Measurements from ENCODE around the gene USB1.
"Not testable (repeated sequence)": the region's sequence is repeated elsewhere in the genome, so short reads cannot be mapped to it uniquely, and the experiment has no call there.

The USB1 gene

DNA sequence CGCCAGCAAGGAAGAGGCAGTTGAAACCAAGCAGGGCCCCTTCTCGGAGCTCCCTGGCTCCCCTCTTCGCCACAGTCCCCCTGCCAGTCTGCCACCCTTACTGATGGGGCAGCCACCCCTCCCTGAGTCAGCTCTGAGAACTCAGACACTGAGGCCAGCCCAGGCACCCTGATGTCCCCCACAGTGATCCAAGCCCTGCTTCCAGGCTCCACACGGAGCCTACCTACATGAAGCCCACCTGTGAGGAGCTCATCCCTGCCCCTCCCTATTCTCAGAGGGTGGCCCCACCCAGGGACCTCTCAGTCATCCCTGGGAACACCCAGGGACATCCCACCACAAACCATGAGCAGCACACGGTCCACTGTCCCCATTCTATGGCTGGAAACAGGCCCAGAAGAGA is 39.2 kb upstream of the USB1 start:
- Mint-ChIP-seq H3K36me3 (ENCODE audit: low read depth) (no peaks in the 10 kb centered on the region), H3K4me1 (ENCODE audit: low read depth) (no peaks in the 10 kb centered on the region), H3K9me3 (no peaks in the 10 kb centered on the region), H3K4me3 (no peak overlapping the region), H3K27me3 (ENCODE audit: low read depth) (no peaks in the 10 kb centered on the region), H3K27ac (no peak overlapping the region)

GRCh38 chr16:57962756-57963155 is 38.5 kb upstream of the USB1 start:
- Mint-ChIP-seq H3K36me3 (ENCODE audit: low read depth) (no peaks in the 10 kb centered on the region), H3K4me1 (ENCODE audit: low read depth) (no peaks in the 10 kb centered on the region), H3K27me3 (ENCODE audit: low read depth) (no peaks in the 10 kb centered on the region), H3K9me3 (no peaks in the 10 kb centered on the region), H3K4me3 (no peak overlapping the region), H3K27ac (no peak overlapping the region)

DNA sequence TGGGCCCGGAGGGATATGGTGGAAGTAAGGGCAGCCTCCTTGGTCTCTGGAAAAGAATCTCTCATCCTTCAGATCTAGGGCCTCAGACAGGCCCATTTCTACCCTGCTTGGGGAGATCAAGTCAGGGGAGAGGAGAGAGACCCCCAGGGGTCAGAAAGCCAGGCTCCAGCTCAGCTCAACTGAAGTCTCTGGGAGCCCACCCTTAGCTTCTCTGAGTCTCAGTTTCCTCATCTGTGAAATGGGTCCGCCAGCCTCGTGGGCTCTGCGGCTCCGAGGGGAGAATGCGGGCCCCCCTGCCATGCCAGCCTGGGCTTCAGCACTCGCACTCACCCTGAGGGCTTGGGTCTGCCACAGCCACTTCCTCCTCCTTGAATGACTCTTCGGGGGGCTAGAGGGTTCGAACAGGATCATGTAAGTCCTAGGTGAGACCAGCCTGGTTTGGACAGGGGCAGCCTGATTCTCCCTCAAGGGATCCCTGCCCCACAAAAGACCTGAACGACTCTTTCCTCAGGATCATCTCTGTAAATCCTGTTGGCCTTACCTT is 37.0 kb upstream of the USB1 start:
- H3K4me3 Mint-ChIP-seq: no peak overlapping the region

DNA sequence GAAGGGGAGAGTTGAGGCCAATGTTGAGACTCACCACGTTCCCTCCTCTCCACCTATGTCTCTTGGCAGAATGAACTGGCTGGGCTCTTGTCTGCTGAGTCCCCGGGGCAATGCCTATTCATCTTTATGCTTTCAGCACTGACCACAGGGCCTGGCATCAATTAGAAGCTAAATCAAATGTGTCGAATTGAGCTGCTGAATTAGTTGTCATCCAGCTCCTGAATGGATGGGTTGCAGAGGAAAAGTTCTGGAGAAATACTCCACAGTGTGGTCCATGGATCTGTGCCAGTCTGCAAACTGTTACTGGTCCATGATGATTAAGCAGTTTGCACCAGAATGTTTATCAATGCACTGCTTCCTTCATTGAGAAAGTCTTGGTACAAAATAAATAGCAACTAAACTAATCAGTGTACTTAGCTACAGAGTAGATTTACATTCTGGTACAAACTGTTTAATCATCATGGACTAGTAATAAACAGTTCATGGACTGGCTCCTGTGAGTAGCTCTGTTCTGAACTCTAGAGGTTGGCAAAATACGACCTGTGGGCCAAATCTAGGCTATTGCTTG is 34.9 kb upstream of the USB1 start:
- Mint-ChIP-seq H3K27ac (no peak overlapping the region), H3K4me1 (ENCODE audit: low read depth) (no peaks in the 10 kb centered on the region), H3K27me3 (ENCODE audit: low read depth) (no peaks in the 10 kb centered on the region), H3K9me3 (no peaks in the 10 kb centered on the region), H3K36me3 (ENCODE audit: low read depth) (no peaks in the 10 kb centered on the region), H3K4me3 (no peak overlapping the region)

More for the DNA sequence above, 37.0 kb upstream of the USB1 start:
- H3K27me3 Mint-ChIP-seq (ENCODE audit: low read depth): no peaks in the 10 kb centered on the region
- H3K27ac Mint-ChIP-seq: no peak overlapping the region
- no peaks in the 10 kb centered on the region for H3K36me3 Mint-ChIP-seq (ENCODE audit: low read depth)
- no peaks in the 10 kb centered on the region for H3K4me1 Mint-ChIP-seq (ENCODE audit: low read depth)
- no peaks in the 10 kb centered on the region for H3K9me3 Mint-ChIP-seq

DNA sequence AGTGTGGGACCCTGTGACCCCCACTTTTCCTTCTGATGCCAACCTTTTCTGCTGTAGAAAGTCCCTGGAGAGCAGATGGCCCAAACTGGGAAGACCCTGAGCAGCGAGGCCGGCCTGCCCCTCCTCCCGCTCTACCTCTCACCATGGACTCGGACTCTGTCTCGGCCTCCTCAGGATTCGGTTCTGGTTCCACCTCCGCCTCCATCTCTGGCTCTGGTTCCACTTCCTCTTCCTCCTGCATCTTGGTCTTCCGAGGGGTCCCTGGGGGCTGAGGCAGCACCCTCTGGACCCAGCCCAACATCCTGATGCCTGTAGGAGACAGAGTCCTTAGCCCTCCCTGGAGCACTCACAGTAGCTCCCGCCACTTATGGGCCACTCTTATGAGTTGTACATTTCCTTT is 34.2 kb upstream of the USB1 start:
- H3K27ac Mint-ChIP-seq: no peak overlapping the region
- H3K27me3 Mint-ChIP-seq (ENCODE audit: low read depth): no peaks in the 10 kb centered on the region
- H3K36me3 Mint-ChIP-seq (ENCODE audit: low read depth): no peaks in the 10 kb centered on the region
- no peaks in the 10 kb centered on the region for H3K4me1 Mint-ChIP-seq (ENCODE audit: low read depth)
- H3K4me3 Mint-ChIP-seq: no peak overlapping the region
- no peaks in the 10 kb centered on the region for H3K9me3 Mint-ChIP-seq

GRCh38 chr16:57967916-57968315 is 33.3 kb upstream of the USB1 start:
- H3K4me3 Mint-ChIP-seq: no peak overlapping the region
- H3K27me3 Mint-ChIP-seq (ENCODE audit: low read depth): peaks cover 7% of the 10 kb centered on the region
- H3K4me1 Mint-ChIP-seq (ENCODE audit: low read depth): no peaks in the 10 kb centered on the region
- H3K36me3 Mint-ChIP-seq (ENCODE audit: low read depth): no peaks in the 10 kb centered on the region
- H3K27ac Mint-ChIP-seq: no peak overlapping the region
- H3K9me3 Mint-ChIP-seq: no peaks in the 10 kb centered on the region

- H3K4me1 Mint-ChIP-seq (ENCODE audit: low read depth): no peaks in the 10 kb centered on the region
- H3K27me3 Mint-ChIP-seq (ENCODE audit: low read depth): peaks cover 11% of the 10 kb centered on the region
- H3K9me3 Mint-ChIP-seq: no peaks in the 10 kb centered on the region
- H3K36me3 Mint-ChIP-seq (ENCODE audit: low read depth): no peaks in the 10 kb centered on the region
- H3K4me3 Mint-ChIP-seq: no peak overlapping the region
- H3K27ac Mint-ChIP-seq: no peak overlapping the region
Observed at GRCh38 chr16:57969451-57970123, 31.6 kb upstream of the USB1 start.

- Mint-ChIP-seq H3K9me3 (no peaks in the 10 kb centered on the region), H3K4me1 (ENCODE audit: low read depth) (no peaks in the 10 kb centered on the region), H3K27ac (no peak overlapping the region), H3K27me3 (ENCODE audit: low read depth) (peaks cover 11% of the 10 kb centered on the region), H3K36me3 (ENCODE audit: low read depth) (no peaks in the 10 kb centered on the region), H3K4me3 (no peak overlapping the region)
Observed at GRCh38 chr16:57970319-57970718, 30.9 kb upstream of the USB1 start.

- Mint-ChIP-seq H3K4me3 (no peak within 1 kb of the TSS), H3K4me1 (ENCODE audit: low read depth) (no peaks in the 10 kb centered on the region), H3K9me3 (no peaks in the 10 kb centered on the region), H3K27ac (peak within 1 kb of the TSS; percentile 2), H3K27me3 (ENCODE audit: low read depth) (peaks cover 11% of the 10 kb centered on the region), H3K36me3 (ENCODE audit: low read depth) (no peaks in the 10 kb centered on the region)
Observed at GRCh38 chr16:57970970-57971369, 30.2 kb upstream of the USB1 start, which contains the start of gene CNGB1. Gene CNGB1, minus strand, starts transcription at chr16:57971128. Its CDS starts 3,842 bp downstream, at chr16:57967286.

GRCh38 chr16:57971848-57972247 is 29.4 kb upstream of the USB1 start:
- Mint-ChIP-seq H3K4me1 (ENCODE audit: low read depth) (no peaks in the 10 kb centered on the region), H3K9me3 (no peaks in the 10 kb centered on the region), H3K27ac (peak overlapping the region; percentile 2), H3K36me3 (ENCODE audit: low read depth) (no peaks in the 10 kb centered on the region), H3K4me3 (no peak overlapping the region), H3K27me3 (ENCODE audit: low read depth) (peaks cover 11% of the 10 kb centered on the region)

- H3K27ac Mint-ChIP-seq: no peak overlapping the region
- no peaks in the 10 kb centered on the region for H3K4me1 Mint-ChIP-seq (ENCODE audit: low read depth)
- H3K27me3 Mint-ChIP-seq (ENCODE audit: low read depth): peaks cover 11% of the 10 kb centered on the region
- H3K36me3 Mint-ChIP-seq (ENCODE audit: low read depth): no peaks in the 10 kb centered on the region
- no peak overlapping the region for H3K4me3 Mint-ChIP-seq
- no peaks in the 10 kb centered on the region for H3K9me3 Mint-ChIP-seq
Observed at GRCh38 chr16:57972306-57972705, 28.9 kb upstream of the USB1 start.

DNA sequence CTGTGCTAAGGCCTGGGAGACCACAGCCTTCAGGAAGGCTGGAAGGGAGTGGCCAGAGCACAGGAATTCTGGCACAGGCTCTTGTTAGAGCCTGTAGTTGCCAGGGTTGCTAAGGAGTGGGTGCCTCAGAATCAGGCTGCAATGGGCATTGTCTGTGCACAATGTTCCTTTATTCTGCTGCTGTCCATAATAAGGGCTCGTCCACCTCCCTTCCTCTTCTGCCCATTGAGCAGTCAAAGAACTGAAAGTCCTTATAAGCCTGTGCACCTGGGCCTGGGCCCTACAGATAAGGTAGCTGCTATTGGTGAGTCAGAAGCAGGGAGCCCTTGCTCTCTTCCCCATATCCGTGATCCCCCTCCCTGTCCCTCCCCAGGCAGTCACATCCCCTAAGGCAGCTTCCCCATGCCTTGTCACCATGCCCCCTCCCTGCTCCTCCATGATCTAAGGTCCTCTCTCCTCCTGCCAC is 24.8 kb upstream of the USB1 start:
- Mint-ChIP-seq H3K36me3 (ENCODE audit: low read depth) (no peaks in the 10 kb centered on the region), H3K27me3 (ENCODE audit: low read depth) (peaks cover 11% of the 10 kb centered on the region), H3K27ac (no peak overlapping the region), H3K4me3 (no peak overlapping the region), H3K9me3 (no peaks in the 10 kb centered on the region), H3K4me1 (ENCODE audit: low read depth) (no peaks in the 10 kb centered on the region)

DNA sequence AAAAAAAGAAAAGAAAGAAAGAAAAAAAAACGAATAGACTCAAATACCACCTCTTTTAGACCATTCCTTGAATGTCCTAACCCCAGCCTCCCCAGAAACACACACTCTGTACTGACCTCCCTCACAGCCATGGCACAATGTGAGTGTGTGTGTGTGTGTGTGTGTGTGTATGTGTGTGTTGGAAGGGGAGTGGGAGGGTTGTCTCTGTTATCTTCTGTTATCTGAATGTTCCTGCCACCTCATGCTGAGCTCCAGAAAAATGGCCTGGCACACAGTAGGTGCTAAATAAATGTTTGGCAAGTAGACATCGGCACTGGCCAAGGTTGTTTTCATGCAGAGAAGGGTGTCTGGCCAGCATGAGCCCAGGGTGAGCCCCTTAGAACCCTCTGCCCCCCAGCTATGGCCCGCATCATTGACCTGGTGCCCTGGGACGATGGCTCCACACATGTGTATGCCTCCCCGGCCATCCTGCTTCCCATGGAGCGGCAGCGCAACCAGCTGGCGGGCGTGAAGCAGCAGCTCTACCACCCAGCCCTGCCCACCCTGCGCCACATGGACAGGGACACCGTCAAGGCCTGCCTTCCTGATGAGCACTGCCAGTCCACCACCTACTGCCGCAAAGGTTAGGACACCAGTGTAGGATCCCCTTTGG is 23.7 kb upstream of the USB1 start:
- Mint-ChIP-seq H3K9me3 (no peaks in the 10 kb centered on the region), H3K27me3 (ENCODE audit: low read depth) (peaks cover 11% of the 10 kb centered on the region), H3K36me3 (ENCODE audit: low read depth) (no peaks in the 10 kb centered on the region), H3K4me3 (no peak overlapping the region), H3K4me1 (ENCODE audit: low read depth) (no peaks in the 10 kb centered on the region), H3K27ac (no peak overlapping the region)

- H3K4me1 Mint-ChIP-seq (ENCODE audit: low read depth); H3K27ac Mint-ChIP-seq: not testable (repeated sequence)
Observed at GRCh38 chr16:57978070-57978465, 23.1 kb upstream of the USB1 start.

DNA sequence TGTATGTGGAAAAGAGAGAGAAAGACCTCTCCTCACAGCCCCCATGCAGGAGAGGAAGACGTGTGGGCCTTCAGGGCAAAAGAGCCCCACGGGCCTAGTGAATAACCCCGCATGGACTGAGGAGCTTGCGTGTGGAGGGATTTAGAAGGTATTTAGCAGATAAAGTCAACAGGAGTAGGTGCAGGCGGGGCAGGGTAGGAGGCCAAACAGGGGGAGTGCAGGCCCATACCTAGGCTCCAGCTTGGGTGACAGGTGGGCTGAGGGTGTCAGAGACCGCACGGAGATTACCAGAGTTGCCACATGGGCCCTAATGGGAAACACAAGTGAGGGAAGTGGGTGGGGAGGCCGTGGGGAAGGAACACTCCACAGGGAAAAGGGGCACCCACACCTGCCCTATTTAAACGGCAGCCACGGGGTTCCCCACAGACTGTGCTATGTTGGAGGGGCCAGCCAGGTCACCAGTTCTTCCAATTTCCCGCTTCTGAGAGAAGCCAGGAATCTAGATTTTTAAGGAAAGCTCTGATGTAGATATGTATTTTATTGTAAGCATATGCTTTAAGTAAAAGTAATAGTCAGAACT is 22.1 kb upstream of the USB1 start:
- no peaks in the 10 kb centered on the region for H3K36me3 Mint-ChIP-seq (ENCODE audit: low read depth)
- no peaks in the 10 kb centered on the region for H3K9me3 Mint-ChIP-seq
- no peaks in the 10 kb centered on the region for H3K4me1 Mint-ChIP-seq (ENCODE audit: low read depth)
- H3K27me3 Mint-ChIP-seq (ENCODE audit: low read depth): peaks cover 5% of the 10 kb centered on the region
- no peak overlapping the region for H3K27ac Mint-ChIP-seq
- H3K4me3 Mint-ChIP-seq: no peak overlapping the region

More at GRCh38 chr16:57978070-57978465, 23.1 kb upstream of the USB1 start:
- H3K4me3 Mint-ChIP-seq; H3K36me3 Mint-ChIP-seq (ENCODE audit: low read depth); H3K27me3 Mint-ChIP-seq (ENCODE audit: low read depth); H3K9me3 Mint-ChIP-seq: not testable (repeated sequence)

Measured in T-helper 1 cell treated with Interleukin-12 subunit alpha and Interleukin-12 subunit beta and Interleukin-4 antibody, amounts not matched to agents 30 μg/mL and 1 μg/mL, for 36 hours (primary cell).